K562 (cell line): ENCODE measurements around the gene SMIM36. TPM values are rescaled to one million over a fixed set of nuclear protein-coding genes. Genes with fewer than 3 reads are reported as not detected.
A peak's percentile ranks its signal among the peaks of the same experiment; 100 is the strongest.

Experiments used
- ATAC-seq: fragments of 200-7000 bp; cut with Tn5 transposase; 3 replicates; pipeline ENCODE4 v1.9.1; 2020; ENCODE audit warnings: moderate library complexity
- BruUV-seq: library from RNA; stranded (reverse); fragments of 400-500 nt; replicated peaks from 2 replicates; lab custom pipeline; 2021; lab: Mats Ljungman, UMichigan
- CTCF ChIA-PET: fragments of 300-600 bp; formaldehyde crosslinking; extraction: SDS; loops from one replicate; lab custom pipeline; 2021; ENCODE audit warnings: low intra/inter-chr PET ratio; lab: Yijun Ruan, JAX
- POLR2A ChIA-PET: fragments of 300-600, 350-650 bp; sonication (Branson Sonifier 250); formaldehyde crosslinking; extraction: SDS; loops from one replicate; lab custom pipeline; 2021; ENCODE audit warnings: antibody characterized with exemption, inconsistent platforms; lab: Yijun Ruan, JAX
- DNase-seq, 4 experiments: peaks; one replicate each; pipeline versions ENCODE4 v3.0.0 to v3.0.0-alpha.2; 2011 to 2018; ENCODE audit warnings: low spot score in 3 of 4, mixed read lengths in 3 of 4; ENCODE audit errors: extremely low read depth in 1 of 4
- FAIRE-seq: peaks from 2 replicates; lab custom pipeline; 2011; peaks lifted over from hg19 to GRCh38; lab: Jason Lieb, UNC
- H2AFZ ChIP-seq: 2 replicates; pipeline ENCODE4 v1.6.0; 2011; ENCODE audit warnings: low read depth, low read length, control low read depth, inconsistent platforms
- H3K27ac ChIP-seq: fragments of 200-600 bp; 3 replicates; pipeline ENCODE4 v1.8.0; 2011; ENCODE audit warnings: low read depth, mild to moderate bottlenecking, control low read depth, inconsistent platforms, low read length, moderate library complexity, mixed read lengths; ENCODE audit errors: extremely low read depth
- H3K27me3 ChIP-seq, 2 experiments: fragments of 300-600 bp in 1 of 2; 2 replicates in 1 of 2; 3 replicates in 1 of 2; pipeline versions ENCODE4 v1.6.0 to v1.8.0; 2011; ENCODE audit warnings: inconsistent platforms in 2 of 2, low read length in 2 of 2, mild to moderate bottlenecking in 1 of 2, mixed read lengths in 1 of 2, moderate library complexity in 1 of 2; ENCODE audit not compliant: control insufficient read depth in 2 of 2, insufficient read depth in 2 of 2
- H3K36me3 ChIP-seq: fragments of 300-600 bp; 3 replicates; pipeline ENCODE4 v1.8.0; 2011; ENCODE audit warnings: mild to moderate bottlenecking, low read length, inconsistent platforms; ENCODE audit not compliant: control insufficient read depth, insufficient read depth
- H3K4me1 ChIP-seq, 2 experiments: fragments of 200-600 bp in 1 of 2; replicated peaks in 1 of 2; 2 replicates in 1 of 2; 3 replicates in 1 of 2; pipeline versions ENCODE4 v1.5.1 to v1.8.0; 2011; ENCODE audit warnings: inconsistent platforms in 2 of 2, low read length in 2 of 2, mild to moderate bottlenecking in 1 of 2, mixed read lengths in 1 of 2, moderate library complexity in 1 of 2; ENCODE audit not compliant: control insufficient read depth in 2 of 2, insufficient read depth in 2 of 2
- H3K4me2 ChIP-seq: 2 replicates; pipeline ENCODE4 v1.6.1; 2011; ENCODE audit warnings: low read length, control low read depth, inconsistent platforms, mixed read lengths; ENCODE audit not compliant: insufficient read depth
- H3K4me3 ChIP-seq: fragments of 200-600 bp; sonication (generic), shearing (Covaris generic); 2 replicates; pipeline ENCODE4 v1.5.1; 2016; ENCODE audit warnings: control low read depth, inconsistent platforms
- H3K79me2 ChIP-seq: fragments of 200-600 bp; 3 replicates; pipeline ENCODE4 v1.8.0; 2011; ENCODE audit warnings: low read length, inconsistent platforms; ENCODE audit not compliant: control insufficient read depth, insufficient read depth
- H3K9ac ChIP-seq, 2 experiments: 2 replicates each; pipeline versions ENCODE4 v1.6.0 to v1.6.1; 2011; ENCODE audit warnings: low read depth in 2 of 2, low read length in 2 of 2, control low read depth in 1 of 2, inconsistent platforms in 1 of 2, mild to moderate bottlenecking in 1 of 2, mixed read lengths in 1 of 2; ENCODE audit not compliant: insufficient read depth in 1 of 2
- H3K9me1 ChIP-seq: one replicate; pipeline ENCODE4 v1.6.0; 2011; ENCODE audit warnings: inconsistent platforms, mild to moderate bottlenecking, low read length, moderate library complexity; ENCODE audit not compliant: control insufficient read depth, insufficient read depth
- H3K9me3 ChIP-seq: replicated peaks from 2 replicates; pipeline ENCODE4 v1.5.1; 2011; ENCODE audit warnings: low read depth, low read length, inconsistent platforms; ENCODE audit not compliant: control insufficient read depth, insufficient read depth
- H4K20me1 ChIP-seq: replicated peaks from 2 replicates; pipeline ENCODE4 v1.6.1; 2011; ENCODE audit warnings: low read length, inconsistent platforms, mixed read lengths; ENCODE audit not compliant: control insufficient read depth, insufficient read depth
- ATF3 ChIP-seq, 2 experiments: fragments of 450-650 bp in 1 of 2; sonication (generic) in 1 of 2; formaldehyde crosslinking in 1 of 2; IDR thresholded peaks in 1 of 2; conservative IDR thresholded peaks in 1 of 2; 2 replicates each; pipeline versions ENCODE4 v1.6.1 to v1.8.1; 2016 to 2023; ENCODE audit warnings: mild to moderate bottlenecking in 2 of 2, moderate library complexity in 2 of 2, inconsistent platforms in 1 of 2, missing genetic modification reagents in 1 of 2
- CBX2 ChIP-seq: fragments of 200-600 bp; sonication (generic); IDR thresholded peaks from one replicate; pipeline ENCODE4 v1.6.1; 2012; ENCODE audit warnings: mild to moderate bottlenecking, low read length, inconsistent platforms; ENCODE audit not compliant: insufficient read depth, poor library complexity, severe bottlenecking
- FOSL1 ChIP-seq: fragments of 200-800 bp; sonication (Bioruptor generic); conservative IDR thresholded peaks from 2 replicates; pipeline ENCODE4 v1.6.1; 2016; ENCODE audit warnings: missing genetic modification characterization, missing compliant biosample characterization
- FUS ChIP-seq: fragments of 200-400 bp; formaldehyde crosslinking; optimal IDR thresholded peaks from 2 replicates; pipeline ENCODE3; 2017; ENCODE audit warnings: low read depth, low read length
- HSF4 ChIP-seq: fragments of 250-450 bp; sonication (Bioruptor Pico); IDR thresholded peaks from 2 replicates; pipeline ENCODE4 v2.1.2; 2022; ENCODE audit warnings: mild to moderate bottlenecking, moderate library complexity, borderline replicate concordance
- JUND ChIP-seq, 2 experiments: IDR thresholded peaks; 2 replicates in 1 of 2; 3 replicates in 1 of 2; pipeline ENCODE4 v1.6.1; 2011; ENCODE audit warnings: borderline replicate concordance in 2 of 2, low read depth in 2 of 2, low read length in 2 of 2, improper control_type of control experiment in 1 of 2, missing biosample characterization in 1 of 2, missing genetic modification characterization in 1 of 2, missing genetic modification reagents in 1 of 2
- SREBF1 ChIP-seq: fragments of 150-350 bp; IDR thresholded peaks from 2 replicates; pipeline ENCODE4 v1.6.1; 2014; ENCODE audit warnings: antibody characterized with exemption, low read depth, low read length, borderline replicate concordance
- TAF15 ChIP-seq: fragments of 200-400 bp; formaldehyde crosslinking; IDR thresholded peaks from 2 replicates; pipeline ENCODE4 v1.6.1; 2017; ENCODE audit warnings: mild to moderate bottlenecking, low read depth, low read length, moderate library complexity
- TSHZ1 ChIP-seq: fragments of 250-450 bp; sonication (Bioruptor Pico); IDR thresholded peaks from 2 replicates; pipeline ENCODE4 v1.4.0; 2020; ENCODE audit warnings: mild to moderate bottlenecking, moderate library complexity
- ZBED1 ChIP-seq: IDR thresholded peaks from 2 replicates; pipeline ENCODE4 v1.6.1; 2014
- ZBTB43 ChIP-seq: sonication (generic); formaldehyde crosslinking; IDR thresholded peaks from 2 replicates; pipeline ENCODE4 v1.8.0; 2023; ENCODE audit warnings: mild to moderate bottlenecking, missing genetic modification reagents
- ZBTB8A ChIP-seq: fragments of 450-650 bp; IDR thresholded peaks from 2 replicates; pipeline ENCODE4 v1.6.1; 2018; ENCODE audit warnings: mild to moderate bottlenecking, moderate library complexity; ENCODE audit not compliant: partially characterized antibody
- ZFPM2 ChIP-seq: fragments of 250-450 bp; sonication (Bioruptor Pico); IDR thresholded peaks from 2 replicates; pipeline ENCODE4 v1.5.1; 2022; ENCODE audit warnings: mild to moderate bottlenecking
- ZNF507 ChIP-seq: conservative IDR thresholded peaks from 2 replicates; pipeline ENCODE4 v1.6.1; 2017; ENCODE audit warnings: missing genetic modification characterization, missing compliant biosample characterization
- WGBS: fragments of 100-300 bp; shearing (Covaris generic); methylation state at CpG from one replicate; pipeline ENCODE4 v1.1.6; 2016; ENCODE audit warnings: low coverage, mixed read lengths; ENCODE audit not compliant: insufficient coverage; ENCODE audit errors: missing lambda C conversion rate; 5-methylcytosine and 5-hydroxymethylcytosine counted together
- in situ Hi-C: fragments of 300-500 bp; cut with MboI; formaldehyde crosslinking; loops from 4 replicates; pipeline ENCODE4 v1.15.0; 2018; ENCODE audit warnings: inconsistent platforms, mixed read lengths
- intact Hi-C: fragments of 100-400 bp; cut with micrococcal nuclease; formaldehyde crosslinking; loops from 2 replicates; pipeline ENCODE4 v1.14.2; 2022
- polyA plus RNA-seq, 8 experiments: library from polyadenylated mRNA; depleted of rRNA in 4 of 8; stranded (reverse) in 5 of 8; unstranded in 3 of 8; fragments of >200 nt; fragmentation: Nextera tagmentation in 2 of 8; fragmentation: Illumina TruSeq in 1 of 8; extraction: Ambion mirVana in 2 of 8; extraction: Trizol in 1 of 8; gene quantifications; 2 replicates each; pipeline versions ENCODE4 v1.2.1 to v1.2.3, GENCODE V29; 2011 to 2014; ENCODE audit warnings: inconsistent platforms in 1 of 8, missing spikeins in 1 of 8
- total RNA-seq, 7 experiments: library from RNA; depleted of rRNA in 6 of 7; stranded (reverse); fragments of >200 nt in 6 of 7; fragmentation: Illumina TruSeq in 2 of 7; extraction: Trizol in 2 of 7; gene quantifications; 2 replicates each; pipeline versions ENCODE4 v1.2.1 to v1.2.3, GENCODE V29; 2011 to 2021; ENCODE audit warnings: low replicate concordance in 1 of 7

Gene SMIM36
- total and polyA plus RNA-seq, 9 of the 15 experiments (the other 6 are each of a cell fraction or from before 2014, with no cell fraction given) = not detected

GRCh38 chr17:55402374-55402773 lies 108.9 kb downstream of the SMIM36 start:
- intact Hi-C loops (no loop called here), in situ Hi-C loops (no loop called here)
- peaks cover 27% of the 10 kb centered on the region for H3K36me3 ChIP-seq
- H4K20me1 ChIP-seq = no peaks in the 10 kb centered on the region
- no peak for FAIRE-seq
- no peak overlapping the region for H3K27ac ChIP-seq
- H3K79me2 ChIP-seq = no peaks in the 10 kb centered on the region
- no peak overlapping the region for H2AFZ ChIP-seq
- ChIA-PET POLR2A (interaction anchor here (0.8 to 1.7 kb wide), 2 partner anchors 9 to 14 kb away, joined by 4 to 6 read pairs; no protein-coding TSS in a partner anchor), CTCF (no interaction called here)
- peak; percentile 71 for TF ChIP-seq FOSL1 (tag)
- TF ChIP-seq ZBED1 = no peak
- TF ChIP-seq FUS = no peak
- TF ChIP-seq ATF3 (IDR thresholded peaks at IDR 0.05) = peak; percentile 51
- TF ChIP-seq ATF3 (CRISPR knock-in tag; conservative IDR thresholded peaks at IDR 0.05) = no peak
- TF ChIP-seq SREBF1 = no peak
- TF ChIP-seq HSF4 (CRISPR knock-in tag) = no peak
- peak; percentile 38; the same call in 1 of the 2 replicates for TF ChIP-seq JUND (IDR thresholded peaks at IDR 0.05; ENCODE audit: borderline replicate concordance, low read depth, low read length)
- no peak for TF ChIP-seq JUND (tag; IDR thresholded peaks at IDR 0.05; ENCODE audit: borderline replicate concordance, low read depth, low read length)
- TF ChIP-seq ZFPM2 (CRISPR knock-in tag) = no peak
- no peak for TF ChIP-seq ZBTB43 (CRISPR knock-in tag)
- TF ChIP-seq CBX2 = no peak
- TF ChIP-seq ZNF507 = no peak
- TF ChIP-seq ZBTB8A = no peak
- no peak for TF ChIP-seq TAF15
- TF ChIP-seq TSHZ1 = no peak
- peak in 2 of 4 experiments; percentile 19 to 20 for DNase-seq
- no peak overlapping the region for H3K4me2 ChIP-seq
- ATAC-seq = no peak
- 47% methylated on average over 4 of the region's 4 CpGs for WGBS
- no TSS peak for BruUV-seq
- no peaks in the 10 kb centered on the region for H3K9me3 ChIP-seq
- H3K27me3 ChIP-seq = no peaks in the 10 kb centered on the region
- no peak overlapping the region for H3K4me3 ChIP-seq
- no peaks in the 10 kb centered on the region for H3K9me1 ChIP-seq
- no peak overlapping the region for H3K9ac ChIP-seq
- no peaks in the 10 kb centered on the region for H3K4me1 ChIP-seq
